Body of pancreas (tissue), 4 donors: ENCODE data around the gene TENT5C. TPM values are rescaled to one million over a fixed set of nuclear protein-coding genes. Genes with fewer than 3 reads are reported as not detected.

Experiments
- ATAC-seq: fragments of 150-250 bp; one replicate; pipeline ENCODE4 v1.9.1; 2016
- DNase-seq, 4 donors: peaks; one replicate each; pipeline ENCODE4 v3.0.0-alpha.2; 2019
- H3K27ac ChIP-seq, 4 donors: fragments of 200-600 bp; sonication (generic); 1 replicate in 3 of 4; 2 replicates in 1 of 4; pipeline versions ENCODE4 v1.5.1 to v1.6.1; 2016 to 2019; ENCODE audit warnings: mild to moderate bottlenecking in 1 of 4, mixed read lengths in 1 of 4, moderate library complexity in 1 of 4
- H3K27me3 ChIP-seq, 2 donors: fragments of 200-600 bp; sonication (generic); one replicate each; pipeline ENCODE4 v1.6.0; 2016; ENCODE audit warnings: mild to moderate bottlenecking in 1 of 2
- H3K36me3 ChIP-seq, 2 donors: fragments of 200-600 bp; sonication (generic); replicated peaks in 1 of 2; 2 replicates each; pipeline ENCODE4 v1.5.1; 2016; ENCODE audit warnings: low read depth in 2 of 2; ENCODE audit not compliant: insufficient read depth in 1 of 2
- H3K4me1 ChIP-seq: fragments of 200-600 bp; sonication (generic); one replicate; pipeline ENCODE4 v1.6.0; 2016
- H3K4me3 ChIP-seq, 2 donors: fragments of 200-600 bp; sonication (generic); 1 replicate in 1 of 2; 2 replicates in 1 of 2; pipeline ENCODE4 v1.5.1; 2016 to 2019
- H3K9me3 ChIP-seq, 3 donors: fragments of 200-600 bp; sonication (generic); 1 replicate in 2 of 3; 2 replicates in 1 of 3; pipeline ENCODE4 v1.5.1; 2016
- CTCF ChIP-seq, 7 experiments: fragments of 450-650 bp in 4 of 7; fragments of 200-600 bp in 3 of 7; sonication (generic) in 3 of 7; IDR thresholded peaks; one replicate each; pipeline ENCODE4 v1.5.1; 2016 to 2019; ENCODE audit warnings: antibody characterized with exemption in 7 of 7
- POLR2A ChIP-seq, 3 donors: fragments of 450-650 bp; IDR thresholded peaks; one replicate each; pipeline ENCODE4 v1.6.1; 2016; ENCODE audit warnings: antibody characterized with exemption in 3 of 3, mild to moderate bottlenecking in 2 of 3
- WGBS, 2 donors: methylation state at CpG; one replicate each; pipeline ENCODE4 v1.1.5; 2017; 5-methylcytosine and 5-hydroxymethylcytosine counted together
- intact Hi-C: fragments of 100-400 bp; cut with DNase I; formaldehyde crosslinking; loops from one replicate; pipeline ENCODE4 v1.15.1; 2023
- total RNA-seq, 2 donors: library from RNA; depleted of rRNA; stranded (reverse); fragments of >200 nt; gene quantifications; one replicate each; pipeline ENCODE4 v1.1.0, GENCODE V29; 2016

TENT5C gene
- total RNA-seq, 2 donors from 2014 or later: 30.0 to 39.7 TPM

DNA sequence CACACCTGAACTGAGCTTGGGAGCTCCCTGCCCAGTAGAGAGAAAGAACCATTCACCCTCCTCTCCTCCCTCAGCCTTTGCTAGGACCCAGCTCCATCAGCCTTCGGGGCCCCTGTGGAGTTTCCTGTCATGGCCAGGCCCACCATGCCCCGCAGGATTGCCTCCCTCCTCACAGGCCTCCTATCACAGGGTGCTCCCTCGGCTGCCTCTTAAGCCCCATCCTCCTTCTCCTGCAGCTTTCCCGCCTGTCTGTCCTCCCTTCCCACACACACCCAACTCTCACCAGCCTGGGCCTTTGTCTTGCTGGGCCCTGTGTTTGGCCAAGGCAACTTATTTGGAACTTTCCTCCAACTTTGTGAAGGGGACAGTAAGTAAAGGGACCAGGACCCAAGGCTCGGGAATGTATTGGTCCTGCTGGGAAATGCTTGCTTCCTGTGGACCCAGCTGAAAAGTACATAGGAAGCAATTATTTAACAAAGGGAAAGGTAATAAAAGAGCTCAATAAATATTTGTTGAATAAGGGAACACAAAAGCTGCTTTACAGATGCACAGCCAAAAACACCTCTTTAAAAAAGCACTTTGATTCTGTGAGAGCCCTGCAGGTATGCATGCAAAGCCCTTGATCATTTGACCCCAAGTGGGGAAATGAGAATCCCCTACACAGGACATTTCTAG is 31.6 kb upstream of the TENT5C start:
- no peak for DNase-seq
- Histone ChIP-seq H3K27ac (peak overlapping the region in 2 of 4 donors; percentile 46 to 55), H3K27me3 (no peaks in the 10 kb centered on the region), H3K9me3 (no peaks in the 10 kb centered on the region), H3K4me1 (peaks cover 73% of the 10 kb centered on the region), H3K4me3 (no peak overlapping the region), H3K36me3 (no peaks in the 10 kb centered on the region)
- WGBS, 2 donors: 70 to 80% methylated on average over 5 of the region's 5 CpGs
- intact Hi-C loops: no loop called here
- TF ChIP-seq POLR2A (IDR thresholded peaks at IDR 0.05): no peak
- no peak for TF ChIP-seq CTCF (IDR thresholded peaks at IDR 0.05)
- no peak for ATAC-seq

- peak overlapping the region; percentile 38 to 73 (median 59) for H3K27ac ChIP-seq
- ATAC-seq (peak; percentile 9), DNase-seq (peak; percentile 34 to 63 (median 56))
- H3K9me3 ChIP-seq: no peaks in the 10 kb centered on the region
- no peaks in the 10 kb centered on the region for H3K36me3 ChIP-seq
- 50 to 56% methylated on average over 3 to 8 of the region's 8 CpGs for WGBS, 2 donors
- H3K27me3 ChIP-seq: no peaks in the 10 kb centered on the region
- no peak overlapping the region for H3K4me3 ChIP-seq
- intact Hi-C loops: no loop called here
- TF ChIP-seq POLR2A (IDR thresholded peaks at IDR 0.05): no peak
- TF ChIP-seq CTCF (IDR thresholded peaks at IDR 0.05): no peak
- peaks cover 64% of the 10 kb centered on the region for H3K4me1 ChIP-seq
Observed at GRCh38 chr1:117575586-117576225, 30.1 kb upstream of the TENT5C start.

GRCh38 chr1:117576236-117576635 is 29.6 kb upstream of the TENT5C start:
- no peak for ATAC-seq
- WGBS, 2 donors: 66 to 93% methylated on average over 3 of the region's 3 CpGs
- H3K27ac ChIP-seq: peak overlapping the region; percentile 38 to 73 (median 59)
- H3K27me3 ChIP-seq: no peaks in the 10 kb centered on the region
- H3K36me3 ChIP-seq: no peaks in the 10 kb centered on the region
- H3K4me1 ChIP-seq: peaks cover 59% of the 10 kb centered on the region
- H3K4me3 ChIP-seq: no peak overlapping the region
- no peak for DNase-seq
- TF ChIP-seq CTCF (IDR thresholded peaks at IDR 0.05) (no peak), POLR2A (IDR thresholded peaks at IDR 0.05) (no peak)
- no peaks in the 10 kb centered on the region for H3K9me3 ChIP-seq
- intact Hi-C loops: no loop called here

DNA sequence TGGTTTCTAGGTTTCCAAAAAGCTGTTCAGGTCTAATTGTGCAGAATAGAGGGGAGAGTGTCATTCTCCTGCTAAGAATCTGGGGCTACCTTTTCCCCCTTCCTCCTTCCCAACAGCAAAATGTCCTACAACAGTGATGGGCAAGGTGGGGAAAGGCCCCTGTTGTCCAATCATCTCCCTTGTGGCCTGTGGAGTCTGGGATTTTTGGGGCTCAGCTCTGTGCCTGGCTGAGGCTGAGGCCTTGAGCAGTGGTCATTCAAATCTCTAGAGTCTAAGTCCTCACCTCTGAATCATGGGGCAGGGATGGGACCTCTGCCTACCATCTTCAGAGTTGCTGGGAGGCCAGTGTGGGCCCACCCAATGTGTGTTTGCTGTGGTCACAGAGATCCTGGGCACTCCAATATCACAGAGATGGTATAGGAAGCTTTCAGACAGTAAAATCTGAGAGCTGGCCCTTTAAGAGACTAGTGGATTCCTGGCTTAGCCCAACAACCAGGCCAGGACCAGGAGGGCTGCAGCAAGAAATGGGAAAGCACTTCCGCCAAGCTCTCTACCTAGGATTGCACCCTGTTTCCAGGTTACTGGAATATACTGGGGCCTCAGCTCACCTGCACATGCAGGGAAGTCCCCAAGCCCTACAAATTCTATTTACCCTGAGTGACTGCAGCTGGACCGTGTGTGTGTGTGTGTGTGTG is 28.5 kb upstream of the TENT5C start:
- intact Hi-C loops: no loop called here
- no peak for ATAC-seq
- Histone ChIP-seq H3K27me3 (no peaks in the 10 kb centered on the region), H3K4me3 (no peak overlapping the region), H3K27ac (no peak overlapping the region), H3K36me3 (no peaks in the 10 kb centered on the region), H3K4me1 (peaks cover 59% of the 10 kb centered on the region), H3K9me3 (no peaks in the 10 kb centered on the region)
- 58% methylated on average over 1 of the region's 2 CpGs; no CpG with 5 or more reads in 1 of the 2 donors for whole genome bisulfite sequencing, 2 donors
- TF ChIP-seq POLR2A (IDR thresholded peaks at IDR 0.05): no peak
- no peak for DNase-seq

DNA sequence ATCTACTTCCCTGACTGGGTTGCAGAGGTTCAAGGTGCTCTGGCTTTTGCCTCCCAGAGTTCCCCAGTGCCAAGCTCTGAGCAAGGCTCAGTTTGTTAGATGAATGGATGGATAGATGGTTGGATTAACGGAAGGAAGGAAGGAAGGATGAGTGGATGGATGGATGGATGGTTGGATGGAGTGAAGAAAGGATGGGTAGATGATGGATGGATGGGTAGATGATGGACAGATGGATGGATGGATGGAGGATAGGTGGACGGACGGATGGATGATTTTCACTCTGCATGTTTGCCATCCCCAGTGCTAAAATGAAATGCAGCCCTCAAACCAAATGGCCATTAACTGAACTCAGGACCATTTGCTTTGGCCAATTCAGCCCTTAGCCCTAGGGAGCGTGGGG is 27.4 kb upstream of the TENT5C start:
- intact Hi-C loops: no loop called here
- DNase-seq (no peak), ATAC-seq (no peak)
- 88% methylated on average over 4 of the region's 4 CpGs for WGBS, 2 donors
- H3K4me1 ChIP-seq: peaks cover 51% of the 10 kb centered on the region
- no peaks in the 10 kb centered on the region for H3K9me3 ChIP-seq
- H3K4me3 ChIP-seq: no peak overlapping the region
- TF ChIP-seq POLR2A (IDR thresholded peaks at IDR 0.05) (no peak), CTCF (IDR thresholded peaks at IDR 0.05) (no peak)
- no peak overlapping the region for H3K27ac ChIP-seq
- H3K27me3 ChIP-seq: no peaks in the 10 kb centered on the region
- H3K36me3 ChIP-seq: no peaks in the 10 kb centered on the region
